GM19372 (cell line): Measurements from ENCODE around the gene SLC35D2.

ENCODE experiments used
- ATAC-seq: cut with Tn5 transposase; IDR thresholded peaks from one replicate; pipeline ENCODE4 v1.9.1; 2021; ENCODE audit warnings: mild to moderate bottlenecking, low read depth, moderate library complexity; ENCODE audit not compliant: unreplicated experiment

SLC35D2 gene

GRCh38 chr9:96383165-96383942 is at the start of gene SLC35D2:
SLC35D2 (minus strand) TSS chr9:96383711; CDS start chr9:96383634, 77 bp downstream.
- no peak for ATAC-seq

GRCh38 chr9:96430377-96430776 is 46.9 kb upstream of the SLC35D2 start:
- no peak for ATAC-seq

DNA sequence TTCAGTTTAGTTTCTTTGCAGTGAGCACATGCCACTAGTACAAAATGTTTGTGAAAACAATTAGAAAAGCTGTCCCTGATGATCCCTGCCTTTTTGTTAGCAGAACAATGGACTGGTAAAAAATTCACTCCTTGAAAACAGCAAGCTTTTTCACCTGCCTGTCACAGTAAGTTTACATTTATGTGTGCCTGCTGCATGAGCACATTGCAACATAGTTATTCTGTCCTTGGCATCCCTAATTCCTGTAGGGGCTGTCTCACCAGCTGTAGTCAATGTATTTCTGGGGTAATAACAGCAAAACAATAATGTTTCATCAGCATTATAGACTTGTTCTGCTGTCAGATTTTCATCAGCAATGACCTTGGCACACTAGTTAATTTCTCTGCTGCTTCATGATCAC is 46.2 kb upstream of the SLC35D2 start:
- ATAC-seq: no peak

- no peak for ATAC-seq
Observed at GRCh38 chr9:96425500-96426169, 42.1 kb upstream of the SLC35D2 start.

DNA sequence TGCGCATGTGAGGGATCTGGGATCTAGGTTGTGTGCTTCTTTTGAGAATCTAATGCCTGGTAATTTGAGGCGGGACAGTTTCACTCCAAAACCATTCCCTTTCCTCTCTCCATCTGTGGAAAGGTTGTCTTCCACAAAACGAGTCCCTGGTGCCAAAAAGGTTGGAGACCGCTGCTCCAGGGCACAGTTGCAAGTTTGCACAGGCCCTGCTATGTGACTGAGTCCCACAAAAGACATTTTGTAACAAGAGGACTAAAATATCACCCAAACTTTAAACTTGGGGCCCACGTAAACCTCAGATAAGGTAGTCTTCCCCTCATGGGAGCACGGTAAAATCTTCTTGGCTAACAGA is 40.5 kb upstream of the SLC35D2 start:
- no peak for ATAC-seq

DNA sequence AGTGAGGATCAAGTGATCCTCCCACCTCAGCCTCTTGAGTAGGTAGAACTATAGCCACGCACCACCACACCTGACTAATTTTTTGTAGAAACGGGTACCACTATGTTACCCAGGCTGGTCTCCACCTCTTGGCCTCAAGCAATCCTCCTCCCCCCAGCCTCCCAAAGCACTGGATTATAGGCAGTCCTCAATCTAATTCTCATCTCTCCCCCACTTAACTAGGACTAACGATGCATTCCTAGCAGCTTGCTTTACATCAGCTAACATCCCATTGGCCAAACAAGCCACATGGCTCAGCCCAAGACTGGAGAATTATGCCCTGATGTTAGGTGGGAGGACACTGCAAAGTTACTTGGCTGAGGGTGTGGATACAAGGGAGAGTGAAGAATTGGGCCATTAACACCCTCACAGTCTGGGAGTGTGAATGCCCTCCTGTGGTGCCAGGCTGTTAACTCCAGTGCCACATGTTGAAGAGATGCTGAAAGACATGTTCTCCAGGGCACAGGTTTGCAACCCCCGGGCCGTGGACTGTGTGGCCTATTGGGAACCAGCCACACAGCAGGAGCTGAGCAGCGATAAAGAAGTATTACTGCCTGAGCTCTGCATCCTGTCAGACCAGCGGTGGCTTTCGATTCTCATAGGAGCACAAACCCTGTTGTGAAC is 39.9 kb upstream of the SLC35D2 start:
- ATAC-seq: no peak

- ATAC-seq: no peak
Observed at GRCh38 chr9:96420468-96421219, 37.1 kb upstream of the SLC35D2 start.

DNA sequence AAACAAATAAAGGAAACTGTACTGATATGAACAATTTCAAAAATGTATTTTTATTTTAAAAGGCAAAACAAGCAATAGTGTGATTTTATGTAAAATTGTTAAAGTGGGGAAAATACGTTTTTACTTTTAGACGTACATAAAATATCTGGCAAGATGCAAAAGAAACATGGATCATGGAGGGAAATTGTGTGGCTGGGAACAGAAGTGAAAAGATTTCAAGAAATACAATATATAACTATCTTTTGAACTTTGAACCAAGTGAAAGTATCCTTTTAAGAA is 36.1 kb upstream of the SLC35D2 start:
- no peak for ATAC-seq

GRCh38 chr9:96418920-96419690 is 35.6 kb upstream of the SLC35D2 start:
- peak; percentile 30 for ATAC-seq

DNA sequence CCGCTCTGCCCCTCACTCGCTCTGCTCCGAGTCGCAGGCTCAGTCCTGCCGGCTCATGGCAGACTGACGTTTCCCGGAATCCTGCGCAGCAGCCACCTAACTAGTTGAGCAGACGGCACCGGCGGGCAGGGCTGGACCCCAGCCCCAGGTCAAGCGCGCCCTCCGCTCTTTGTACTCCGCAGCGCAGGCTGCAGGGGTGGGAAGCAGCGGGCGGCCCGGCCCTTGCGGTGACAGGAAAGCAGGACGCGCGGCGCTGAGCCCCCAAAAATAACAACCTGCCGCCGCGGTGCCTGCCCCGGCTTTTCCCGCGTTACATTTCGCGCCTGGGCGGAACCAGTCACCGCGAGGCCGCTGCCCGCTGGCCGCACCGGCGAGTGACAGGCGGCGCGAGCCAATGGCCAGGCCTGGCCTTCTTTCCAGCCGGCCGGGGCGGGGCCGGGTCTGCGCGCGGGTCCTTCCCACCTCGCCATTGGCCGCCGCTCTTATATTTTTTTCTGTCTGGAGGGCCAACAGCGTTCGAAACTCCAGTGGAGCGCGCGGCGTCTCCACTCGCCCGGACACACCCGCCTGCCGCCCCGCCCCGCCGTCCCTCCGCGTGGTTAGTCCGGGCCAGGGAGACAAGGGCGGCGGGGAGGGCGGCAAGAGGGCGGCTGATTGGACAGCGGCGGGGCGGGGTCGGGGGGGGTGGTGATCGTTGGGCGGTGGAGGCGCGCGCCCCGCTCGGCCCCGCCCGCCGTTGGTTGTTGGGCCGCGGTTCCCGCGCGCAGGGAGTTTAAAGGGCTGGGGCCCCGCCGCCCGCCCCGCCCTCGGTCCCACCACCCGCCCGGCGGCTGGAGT is 34.8 kb upstream of the SLC35D2 start, which contains the start of gene ZNF367:
TSS of gene ZNF367 (minus strand) at position 288 of the 837 bp plus-strand sequence. CDS start 338 bp downstream, outside the sequence.
- peak; percentile 65 for ATAC-seq

DNA sequence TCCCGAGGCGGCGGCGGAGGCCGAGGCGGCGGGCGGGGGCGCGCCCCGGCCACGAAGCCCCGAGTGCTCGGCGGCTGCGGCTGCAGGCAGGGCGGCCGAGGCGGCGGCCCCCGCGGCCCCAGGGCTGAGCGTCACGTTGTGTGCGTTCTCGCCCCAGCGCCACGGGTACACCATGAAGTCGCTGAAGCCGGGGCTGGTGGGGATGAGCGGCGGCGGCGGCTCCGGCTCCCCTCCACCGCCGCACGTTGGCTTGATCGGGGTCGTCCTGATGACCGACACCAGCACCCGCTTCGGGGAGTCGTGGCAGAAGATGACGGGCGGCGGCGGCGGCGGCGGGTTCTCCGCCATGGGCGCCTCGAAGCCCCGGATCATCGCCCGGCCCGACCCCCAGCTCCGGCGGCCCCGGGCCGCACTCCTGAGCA is 34.2 kb upstream of the SLC35D2 start:
- ATAC-seq: no peak

GRCh38 chr9:96417051-96417586 is 33.6 kb upstream of the SLC35D2 start:
- ATAC-seq: peak; percentile 19

DNA sequence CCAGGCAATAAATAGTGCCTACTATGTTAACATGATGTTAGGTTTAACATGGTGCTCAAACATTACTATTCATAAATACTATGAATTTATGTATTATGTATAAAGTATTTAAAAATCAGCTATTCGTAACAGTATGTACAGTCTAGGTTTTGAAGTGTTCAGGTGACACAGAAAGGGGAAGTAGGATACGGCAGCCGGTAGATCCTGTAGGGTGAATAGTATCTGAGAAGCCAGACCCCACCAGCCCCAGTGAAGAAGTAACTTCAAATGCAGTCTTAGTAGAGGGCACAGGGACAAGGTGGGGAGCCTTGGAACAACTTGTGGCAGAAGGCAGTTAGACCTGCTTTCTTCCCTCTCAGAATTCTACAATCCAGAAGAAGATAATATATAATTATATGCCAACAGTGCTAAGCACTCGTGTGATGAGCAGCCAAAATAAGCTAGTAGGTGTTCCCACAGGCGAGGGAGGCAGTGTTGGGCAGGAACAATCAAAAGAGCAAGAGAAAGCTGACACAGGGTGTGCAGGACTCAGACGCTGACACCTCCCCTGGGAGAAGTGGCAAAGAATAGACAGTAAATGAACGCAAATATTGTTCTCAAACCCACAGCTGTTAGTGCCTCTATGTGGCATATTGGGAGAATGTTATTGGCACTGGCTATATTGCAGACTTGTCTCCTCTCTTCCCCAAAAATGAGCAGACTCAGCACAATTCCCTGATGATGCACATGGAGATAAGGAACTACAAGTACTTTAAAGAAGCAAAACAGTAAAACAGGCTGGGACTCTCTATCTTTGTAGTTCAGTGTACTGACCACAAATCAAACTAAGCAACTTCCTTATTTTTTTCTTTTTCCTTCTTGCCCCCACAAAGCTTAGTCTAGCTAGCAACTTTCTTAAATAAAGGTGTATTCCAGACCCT is 30.1 kb upstream of the SLC35D2 start:
- no peak for ATAC-seq

- no peak for ATAC-seq
Observed at GRCh38 chr9:96412174-96412913, 28.8 kb upstream of the SLC35D2 start.

- no peak for ATAC-seq
Observed at GRCh38 chr9:96411129-96411838, 27.8 kb upstream of the SLC35D2 start.

DNA sequence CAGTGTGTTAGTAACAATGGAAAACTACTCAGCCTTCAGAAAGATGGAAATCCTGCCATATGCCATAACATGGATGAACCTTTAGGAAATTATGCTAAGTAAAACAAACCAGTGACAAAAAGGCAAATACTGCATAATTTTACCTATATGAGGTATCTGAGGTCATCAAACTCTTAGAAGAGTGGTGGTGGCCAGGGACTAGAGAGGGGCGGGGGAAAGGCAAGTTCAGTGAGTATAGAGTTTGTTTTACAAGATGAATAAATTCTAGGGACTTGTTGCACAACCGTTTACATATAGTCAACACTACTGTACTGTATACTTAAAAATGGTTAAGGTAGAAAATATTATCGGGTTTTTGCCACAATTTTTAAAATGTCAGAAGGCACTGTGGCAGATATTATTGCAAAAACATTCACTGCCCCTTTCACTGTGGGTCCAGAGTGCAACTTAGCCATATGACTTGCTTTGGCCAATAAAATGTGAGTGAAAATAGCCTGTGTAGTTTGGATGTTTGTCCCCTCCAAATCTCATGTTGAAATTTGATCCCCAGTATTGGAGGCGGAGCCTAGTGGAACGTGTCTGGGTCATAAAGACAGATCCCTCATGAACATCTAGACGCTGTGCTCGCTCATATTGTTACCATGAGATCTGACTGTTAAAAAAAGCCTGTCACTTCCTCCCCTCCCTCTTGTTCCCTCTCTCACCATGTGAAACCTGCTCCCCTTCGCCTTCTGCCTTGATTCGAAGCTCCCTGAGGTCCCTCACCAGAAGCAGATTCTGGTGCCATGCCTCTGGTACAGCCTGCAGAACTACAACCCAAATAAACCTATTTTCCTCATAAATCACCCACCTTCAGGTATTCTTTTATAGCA is 25.1 kb upstream of the SLC35D2 start:
- no peak for ATAC-seq
